ENCODE results near the gene TAF9B.
"Not testable (repeated sequence)": the region's sequence is repeated elsewhere in the genome, so short reads cannot be mapped to it uniquely, and the experiment has no call there.

Gene TAF9B

GRCh38 chrX:78139160-78140123 is at the start of gene TAF9B:
Gene TAF9B, minus strand, starts transcription at chrX:78139650. Its CDS starts 39 bp downstream, at chrX:78139611.
- DNase-seq: peak; percentile 44 to 74 (median 56)

- DNase-seq: no peak
Observed at GRCh38 chrX:78182881-78183280, 43.4 kb upstream of the TAF9B start.

GRCh38 chrX:78181307-78181706 is 41.9 kb upstream of the TAF9B start:
- no peak for DNase-seq

GRCh38 chrX:78168065-78168464 is 28.6 kb upstream of the TAF9B start:
- no peak for DNase-seq

GRCh38 chrX:78165425-78165824 is 26.0 kb upstream of the TAF9B start:
- no peak for DNase-seq

GRCh38 chrX:78163175-78163574 is 23.7 kb upstream of the TAF9B start:
- not testable (repeated sequence) for DNase-seq

- not testable (repeated sequence) for DNase-seq
Observed at GRCh38 chrX:78160711-78161110, 21.3 kb upstream of the TAF9B start.

- not testable (repeated sequence) for DNase-seq
Observed at GRCh38 chrX:78157846-78158245, 18.4 kb upstream of the TAF9B start.

GRCh38 chrX:78157373-78157772 is 17.9 kb upstream of the TAF9B start:
- peak in 1 of 4 experiments; percentile 0 for DNase-seq

GRCh38 chrX:78147002-78147540 is 7.6 kb upstream of the TAF9B start:
- not testable (repeated sequence) for DNase-seq

GRCh38 chrX:78140206-78140605 is 756 bp upstream of the TAF9B start:
- no peak for DNase-seq

- no peak for DNase-seq
Observed at GRCh38 chrX:78133238-78133960, 6.1 kb downstream of the TAF9B start.

GRCh38 chrX:78131117-78131516 is 8.3 kb downstream of the TAF9B start:
- no peak for DNase-seq

GRCh38 chrX:78130396-78130795 is 9.1 kb downstream of the TAF9B start:
- no peak for DNase-seq

GRCh38 chrX:78129714-78130113 is 9.7 kb downstream of the TAF9B start:
- no peak for DNase-seq

- not testable (repeated sequence) for DNase-seq
Observed at GRCh38 chrX:78125781-78126180, 13.7 kb downstream of the TAF9B start.

- no peak for DNase-seq
Observed at GRCh38 chrX:78125148-78125547, 14.3 kb downstream of the TAF9B start.

GRCh38 chrX:78124307-78124706 is 15.1 kb downstream of the TAF9B start:
- no peak for DNase-seq

- no peak for DNase-seq
Observed at GRCh38 chrX:78123190-78123589, 16.3 kb downstream of the TAF9B start.

- no peak for DNase-seq
Observed at GRCh38 chrX:78119521-78120227, 19.8 kb downstream of the TAF9B start.

GRCh38 chrX:78118628-78119027 is 20.8 kb downstream of the TAF9B start:
- no peak for DNase-seq

- DNase-seq: no peak
Observed at GRCh38 chrX:78116766-78117165, 22.7 kb downstream of the TAF9B start.

GRCh38 chrX:78116365-78116764 is 23.1 kb downstream of the TAF9B start:
- no peak for DNase-seq

Measured in activated naive CD4-positive, alpha-beta T cell (primary cell).